GM19324 (cell line): ENCODE data around the gene RUNX2.

Source experiments
- ATAC-seq: cut with Tn5 transposase; IDR thresholded peaks from one replicate; pipeline ENCODE4 v1.9.1; 2021; ENCODE audit warnings: mild to moderate bottlenecking, moderate library complexity; ENCODE audit not compliant: unreplicated experiment, low FRiP score

RUNX2 gene

DNA sequence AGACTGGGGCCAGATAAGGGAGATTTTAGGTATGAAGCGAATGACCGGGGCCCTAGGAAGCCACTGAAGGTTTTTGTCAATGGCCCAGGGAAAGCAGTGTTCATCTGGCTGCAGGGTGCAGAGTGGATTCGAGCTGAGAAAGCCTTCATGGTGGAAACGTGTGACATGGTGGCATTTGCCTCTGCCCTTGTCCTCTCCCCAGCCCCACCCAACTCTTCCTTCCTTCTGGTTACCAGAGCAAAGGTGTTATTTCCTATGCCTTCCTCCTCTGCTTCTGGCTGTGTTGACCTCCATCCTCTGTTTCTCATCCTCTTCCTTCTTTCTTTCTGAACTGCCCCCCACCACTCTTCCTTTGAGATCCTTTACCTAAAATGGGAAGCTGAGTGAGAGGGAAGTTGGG, 244.7 kb downstream of the RUNX2 start:
- ATAC-seq = no peak

DNA sequence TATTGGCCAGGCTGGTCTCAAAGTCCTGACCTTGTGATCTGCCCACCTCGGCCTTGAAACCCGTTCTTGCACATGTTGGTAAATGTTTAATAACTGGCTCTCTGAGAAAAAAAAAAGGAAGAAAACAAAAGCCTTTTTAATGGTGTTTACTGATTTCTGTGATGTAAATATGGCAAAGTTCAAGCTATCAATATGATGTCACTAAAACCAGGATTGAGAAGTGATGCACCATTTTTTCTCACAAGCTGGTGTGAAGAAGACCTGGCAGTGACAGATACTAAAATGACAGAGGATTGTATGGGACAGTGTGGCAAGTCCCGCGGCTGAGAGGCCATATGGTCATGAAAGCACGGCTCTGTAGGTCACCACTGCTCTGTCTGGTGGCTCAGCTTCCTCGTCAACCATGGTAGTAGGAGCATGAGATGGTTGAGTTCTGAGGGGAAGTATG, 245.9 kb downstream of the RUNX2 start:
- no peak for ATAC-seq

DNA sequence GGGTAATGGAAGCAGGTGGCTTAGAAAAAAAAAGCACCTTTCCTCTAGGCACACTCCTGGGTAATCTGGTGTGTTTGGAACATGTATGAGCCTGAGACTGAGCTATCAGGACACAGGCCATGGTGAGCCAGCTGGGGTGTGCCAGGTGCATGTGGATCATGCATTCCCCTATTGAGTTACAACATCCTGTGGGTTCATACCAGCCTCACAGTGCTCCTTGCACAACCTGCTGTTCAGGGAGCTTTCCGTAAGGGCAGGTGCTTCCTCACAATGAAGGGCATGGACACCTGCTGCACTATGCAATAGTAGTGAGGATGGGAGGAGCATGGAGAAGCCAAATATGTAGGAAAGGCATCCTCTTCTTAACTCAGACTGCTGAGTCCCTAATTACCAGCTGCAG, 246.8 kb downstream of the RUNX2 start:
- ATAC-seq = no peak

DNA sequence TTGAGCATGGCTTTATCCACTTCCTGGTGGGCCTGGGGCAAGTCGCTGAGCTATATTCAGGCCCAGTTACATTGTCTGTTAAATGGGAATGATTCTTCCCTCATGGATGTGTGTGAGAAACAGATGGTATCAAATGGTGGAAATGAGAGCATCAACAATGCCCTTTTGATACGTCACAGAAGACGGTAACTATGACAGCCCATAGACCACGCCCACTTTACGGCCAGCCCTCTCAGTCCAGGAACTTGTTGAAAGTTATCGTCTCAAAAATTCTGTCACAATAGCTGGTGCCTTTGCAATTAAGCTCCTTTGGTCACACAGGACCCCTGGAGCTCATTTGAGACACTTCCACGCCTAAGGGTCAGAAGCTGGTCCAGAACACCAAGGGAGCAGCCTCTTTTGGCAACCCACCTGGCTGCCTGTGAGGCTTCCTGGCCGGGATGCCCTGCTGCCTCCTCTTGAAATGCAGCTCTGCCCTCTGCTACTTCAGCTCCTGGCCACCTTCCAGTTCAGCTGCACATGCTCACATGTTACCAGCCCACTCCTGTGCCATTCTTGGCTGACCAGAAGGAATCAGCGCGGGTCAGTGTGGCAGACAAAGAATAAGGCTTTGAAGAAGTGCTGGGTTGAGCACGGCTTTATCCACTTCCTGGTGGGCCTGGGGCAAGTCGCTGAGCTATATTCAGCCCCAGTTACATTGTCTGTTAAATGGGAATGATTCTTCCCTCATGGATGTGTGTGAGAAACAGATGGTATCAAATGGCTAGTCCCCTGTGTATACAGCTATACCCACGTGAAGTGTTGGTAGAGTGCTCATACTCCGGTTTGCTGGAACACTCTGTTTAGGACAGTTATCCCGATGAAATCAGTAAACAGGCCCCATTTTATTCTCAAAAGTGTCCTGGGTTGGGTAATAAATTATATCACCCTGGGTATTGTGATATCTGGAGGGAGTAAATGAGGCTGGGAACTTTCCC, 248.8 kb downstream of the RUNX2 start:
- ATAC-seq = no peak

DNA sequence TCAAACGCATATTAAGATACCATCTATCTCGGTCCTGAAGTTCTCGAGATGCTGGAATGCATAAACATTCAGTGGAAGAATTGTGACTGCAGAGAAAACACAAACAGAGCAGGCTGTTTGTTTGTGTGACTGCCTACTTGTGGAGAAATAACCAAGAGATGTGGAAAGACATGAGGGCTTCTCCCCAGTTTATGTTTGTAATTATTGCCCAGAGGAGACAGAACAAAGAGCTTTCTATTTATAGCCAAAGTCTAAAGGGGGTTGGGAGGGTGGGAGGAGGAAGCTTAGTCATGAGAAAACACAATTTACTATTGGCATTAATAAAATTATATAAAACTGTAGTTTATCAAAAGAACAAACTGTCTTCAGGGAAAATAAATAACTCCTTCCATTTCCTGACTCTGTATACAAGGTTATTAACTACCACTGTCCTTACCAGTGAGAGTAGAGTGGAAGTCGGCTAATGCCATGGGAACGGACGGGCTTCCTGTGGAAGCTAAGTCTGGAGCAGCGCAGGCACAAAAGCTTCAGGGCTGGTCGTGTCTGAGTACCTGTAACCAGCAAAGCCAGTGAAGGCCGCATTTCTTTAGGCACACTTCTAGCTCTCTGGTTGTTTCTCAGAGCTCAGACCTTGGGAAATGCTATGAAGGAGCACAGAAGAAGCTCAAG, 249.8 kb downstream of the RUNX2 start:
- no peak for ATAC-seq

DNA sequence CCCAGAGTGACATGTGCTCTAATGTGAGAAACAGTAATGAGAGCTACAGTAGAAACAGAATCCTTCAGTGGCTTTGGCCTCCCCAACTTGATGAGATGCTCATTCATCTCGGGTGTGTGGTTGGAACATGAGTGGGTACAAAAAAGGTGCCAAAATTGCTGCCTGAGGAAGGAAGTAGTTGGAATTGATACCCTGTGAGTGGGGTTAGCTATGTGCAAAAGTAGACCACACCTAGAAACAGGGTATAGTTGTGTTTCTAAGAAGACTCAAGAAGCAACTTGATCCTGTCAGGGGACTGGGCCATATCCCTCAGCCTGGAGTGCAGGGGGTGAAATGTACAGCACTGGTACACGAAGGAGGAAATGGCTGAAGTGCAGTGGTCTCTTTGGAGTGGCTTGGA, 256.0 kb downstream of the RUNX2 start:
- ATAC-seq = no peak

DNA sequence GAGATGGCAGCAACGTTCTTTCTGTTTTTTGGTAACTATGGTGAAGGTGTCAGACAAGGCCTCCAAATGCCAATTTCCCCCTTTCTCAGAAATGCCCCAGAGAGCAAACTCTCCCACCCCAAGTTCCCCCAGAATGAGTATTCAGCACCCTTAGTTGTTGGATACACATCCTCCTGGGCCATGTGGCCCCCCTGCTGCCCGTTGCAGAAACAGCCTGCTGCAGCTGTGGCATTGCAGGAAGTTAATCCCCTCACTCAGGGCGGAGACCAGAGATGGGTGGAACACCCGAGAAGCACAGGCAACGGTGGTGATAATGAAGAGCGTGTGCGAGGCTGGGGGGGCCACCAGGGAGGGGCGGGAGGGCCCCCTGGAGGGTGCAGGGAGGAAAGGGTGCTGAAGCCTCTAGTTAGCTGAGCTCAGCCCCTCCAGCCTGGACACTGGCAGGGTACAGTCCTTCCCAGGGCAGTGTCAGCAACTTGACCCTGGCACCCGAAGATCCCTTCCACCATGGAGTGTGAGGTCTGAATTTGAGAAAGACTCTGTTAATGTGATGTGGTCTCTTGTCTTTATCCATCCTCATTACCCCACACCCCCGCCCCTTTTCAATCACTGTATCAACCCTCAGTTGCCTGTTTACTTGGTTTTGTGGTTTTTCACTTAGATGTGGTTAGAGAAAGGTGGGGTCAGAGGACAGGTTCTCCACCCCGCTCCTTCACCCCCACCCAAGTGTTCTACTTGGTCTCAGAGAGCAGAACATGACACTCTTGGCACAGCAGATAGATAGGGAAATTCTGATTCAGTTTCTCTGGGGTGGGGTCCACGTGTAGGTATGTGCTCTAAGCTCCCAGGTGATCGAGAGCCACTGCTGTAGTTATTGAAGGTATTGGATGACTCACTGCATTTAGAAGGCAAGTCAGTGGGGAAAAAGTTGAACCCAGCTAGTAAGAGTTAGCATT, 258.4 kb downstream of the RUNX2 start:
- no peak for ATAC-seq

DNA sequence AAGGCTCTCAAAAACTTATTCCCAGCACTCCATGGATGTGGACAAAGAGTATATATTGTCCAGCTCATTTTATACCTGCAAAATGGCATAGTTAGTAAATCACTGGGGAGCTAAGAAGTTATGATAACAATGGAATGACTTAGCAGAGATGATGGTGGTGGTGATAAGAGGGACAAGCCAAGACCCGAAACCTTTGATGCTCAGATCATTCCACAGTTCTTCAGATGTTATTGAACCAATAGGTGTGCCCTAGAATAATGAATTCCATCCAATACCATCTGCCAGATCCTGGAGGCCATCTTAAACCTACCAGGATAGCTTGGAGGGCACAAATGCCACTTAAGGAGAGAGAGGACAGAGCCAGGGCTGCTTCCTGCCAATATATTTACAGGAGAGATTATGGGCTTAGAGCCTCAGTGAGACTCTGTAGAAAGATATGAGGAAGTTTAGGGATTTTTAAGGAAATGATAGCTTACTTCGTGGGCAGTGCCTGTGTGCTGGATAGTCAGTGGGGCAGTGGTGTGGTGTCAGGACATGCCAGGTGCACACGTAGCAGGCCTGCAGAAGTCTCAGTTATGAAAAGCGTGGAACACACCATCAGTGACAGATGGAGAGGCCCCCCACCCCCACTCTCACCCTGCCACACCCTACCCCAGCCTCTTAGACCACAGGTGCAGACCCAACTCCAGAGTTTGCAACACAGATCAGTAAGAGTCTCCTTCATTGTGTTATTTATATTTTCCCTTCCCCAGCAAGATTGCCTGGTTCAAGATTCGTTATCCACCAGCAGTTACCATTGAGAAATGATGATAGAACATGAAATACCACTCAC, 259.3 kb downstream of the RUNX2 start:
- no peak for ATAC-seq

DNA sequence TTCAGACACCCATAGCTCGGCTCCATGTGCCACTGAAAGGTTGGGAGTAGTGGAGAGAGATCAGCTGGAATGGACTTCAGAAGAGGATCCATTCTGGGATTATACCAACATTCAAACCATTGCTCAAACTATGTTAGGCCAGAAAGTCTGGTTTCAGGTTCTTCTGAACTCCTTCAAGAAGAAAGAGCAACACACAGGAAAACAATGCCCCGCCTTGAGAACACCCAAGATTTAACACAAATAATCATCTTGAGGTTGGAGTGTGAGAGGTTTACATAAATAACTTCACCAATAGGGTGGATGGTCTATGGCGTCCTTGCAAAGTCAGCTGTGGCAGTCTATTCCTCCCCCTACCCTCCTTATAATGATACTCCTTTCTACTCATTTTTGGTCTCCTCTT, 261.2 kb downstream of the RUNX2 start:
- no peak for ATAC-seq

DNA sequence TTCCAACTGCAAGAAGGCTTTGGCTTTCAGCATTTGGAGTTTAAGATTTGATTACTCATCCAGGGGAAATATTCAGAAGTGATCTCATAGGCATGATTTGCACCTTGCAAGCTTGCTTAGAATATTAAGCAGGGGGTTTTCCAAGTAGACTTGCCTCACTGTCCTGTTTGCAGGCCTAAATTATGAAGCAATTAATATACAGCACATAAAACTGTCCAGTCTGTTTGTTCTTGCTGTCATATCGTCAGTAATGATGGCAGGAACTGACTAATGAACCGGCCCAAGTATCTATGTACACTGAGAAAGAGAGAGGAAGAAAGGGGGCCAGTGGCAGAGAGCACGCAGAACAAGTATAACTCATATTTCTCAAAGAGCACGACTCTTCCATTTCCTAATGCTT, 262.1 kb downstream of the RUNX2 start:
- no peak for ATAC-seq

DNA sequence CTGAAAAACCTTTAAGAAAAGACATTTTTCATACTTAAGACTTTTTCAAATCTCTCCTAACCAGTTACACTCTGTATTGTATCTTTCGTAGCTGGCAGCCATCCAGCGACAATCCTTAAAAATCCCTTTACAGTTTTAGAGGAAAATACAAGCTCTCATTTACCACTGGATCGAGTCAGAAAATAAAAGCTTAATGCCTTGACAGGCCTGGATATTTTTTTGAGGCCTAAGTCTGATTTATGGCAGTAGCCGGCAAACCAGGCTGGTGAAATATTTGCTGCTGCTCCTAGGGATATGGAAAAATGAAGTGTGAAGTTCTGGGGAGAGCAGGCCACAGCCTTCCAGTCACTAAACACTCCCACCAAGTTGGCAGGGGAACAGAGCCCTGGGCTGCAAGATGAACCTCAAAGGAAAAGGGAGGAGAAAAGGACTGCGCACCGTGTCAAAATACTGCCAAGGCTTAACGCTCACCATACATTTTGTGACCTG, 262.6 kb downstream of the RUNX2 start:
- no peak for ATAC-seq

DNA sequence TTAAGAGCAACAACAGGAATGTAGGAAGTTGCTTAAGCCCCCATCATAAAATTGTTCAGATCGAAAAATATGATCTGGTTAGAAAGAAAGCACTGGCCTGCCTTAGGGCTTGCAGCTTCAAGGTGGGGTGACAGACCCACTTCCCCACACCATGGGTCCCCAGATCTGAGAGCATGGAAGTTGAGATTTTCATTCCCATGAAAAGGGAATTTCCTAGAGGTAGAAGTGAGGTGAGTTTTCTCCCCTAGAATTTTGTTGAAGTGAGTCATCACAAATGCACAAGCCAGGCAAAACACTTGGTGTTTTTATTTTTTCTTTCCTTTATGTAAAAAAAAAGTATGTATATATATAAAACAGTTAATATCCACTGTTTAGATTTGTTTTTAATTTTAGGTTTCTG, 263.2 kb downstream of the RUNX2 start:
- ATAC-seq = no peak

DNA sequence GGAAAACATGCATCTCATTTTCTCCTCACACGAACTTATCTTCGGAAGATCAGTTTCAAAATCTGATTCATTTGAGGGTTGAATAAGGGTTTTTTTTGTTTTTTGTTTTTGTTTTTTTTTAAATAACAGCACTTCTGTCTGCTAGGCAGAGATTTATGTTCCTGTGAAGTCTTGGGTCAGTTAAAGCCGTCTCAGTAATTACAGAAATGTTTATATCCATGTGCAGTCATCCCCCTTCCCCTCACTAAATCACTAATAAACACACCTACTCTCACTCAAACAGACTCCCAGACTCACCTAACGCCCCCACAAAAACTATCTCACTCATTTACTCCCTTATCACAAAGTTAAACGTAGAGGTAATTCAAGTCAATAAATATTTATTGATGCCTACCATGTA, 263.8 kb downstream of the RUNX2 start:
- ATAC-seq = no peak

DNA sequence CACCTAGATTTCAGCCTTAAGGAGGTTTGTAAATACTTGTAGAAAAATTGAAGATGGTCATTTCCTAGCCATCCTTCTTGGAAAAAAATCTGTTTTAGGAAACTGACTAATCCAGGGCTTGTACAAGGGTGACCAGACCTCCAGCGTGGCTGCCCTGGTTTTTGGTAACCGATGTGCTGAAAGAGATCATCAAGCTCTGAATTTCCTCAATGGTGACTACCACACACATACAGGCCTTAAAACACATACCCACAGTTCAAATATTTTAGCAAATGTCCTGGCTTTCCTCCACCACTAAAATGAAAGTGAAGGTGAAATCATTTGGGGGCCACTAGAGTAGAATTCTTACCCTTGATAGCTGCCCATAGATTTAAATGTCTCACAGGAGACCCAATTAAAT, 264.9 kb downstream of the RUNX2 start:
- no peak for ATAC-seq

DNA sequence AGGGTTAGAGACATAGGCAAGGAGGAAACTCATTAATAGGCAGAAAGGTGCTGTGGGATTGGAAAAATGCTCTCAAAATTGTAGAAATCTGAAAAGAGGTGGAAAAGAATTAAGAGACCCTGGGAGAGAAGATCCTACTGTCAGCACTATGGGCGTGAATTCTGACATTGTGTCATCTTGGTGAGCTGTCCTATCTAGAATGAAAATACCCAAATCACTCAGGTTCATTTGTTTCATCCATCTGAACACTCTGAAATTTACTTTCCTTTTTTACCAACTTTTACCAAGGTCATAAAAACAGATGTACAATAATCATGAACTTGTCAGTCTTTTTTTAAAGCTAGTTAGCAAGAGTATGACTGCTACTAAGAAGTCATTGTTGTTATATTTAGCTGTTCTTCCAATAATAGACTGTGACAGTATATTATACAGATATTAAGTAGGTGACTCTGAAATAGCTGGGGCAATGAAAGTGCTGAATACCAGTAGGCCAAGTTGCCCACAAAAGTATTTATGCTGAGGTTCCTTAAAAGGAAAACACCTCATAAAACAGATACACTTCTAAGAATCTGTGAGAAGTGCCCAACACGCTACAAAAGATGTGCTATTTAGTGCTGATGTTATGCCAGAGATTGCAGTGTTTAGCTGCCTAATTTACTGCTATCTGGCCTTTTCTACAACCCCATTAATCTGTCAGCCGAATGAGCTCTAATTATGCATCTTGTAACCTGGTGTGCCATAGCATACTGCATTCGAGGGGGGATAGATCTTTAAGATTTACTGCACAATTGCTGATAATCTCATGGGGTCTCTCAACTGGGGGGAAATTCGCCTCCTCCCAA, 267.1 kb downstream of the RUNX2 start:
- ATAC-seq = no peak

DNA sequence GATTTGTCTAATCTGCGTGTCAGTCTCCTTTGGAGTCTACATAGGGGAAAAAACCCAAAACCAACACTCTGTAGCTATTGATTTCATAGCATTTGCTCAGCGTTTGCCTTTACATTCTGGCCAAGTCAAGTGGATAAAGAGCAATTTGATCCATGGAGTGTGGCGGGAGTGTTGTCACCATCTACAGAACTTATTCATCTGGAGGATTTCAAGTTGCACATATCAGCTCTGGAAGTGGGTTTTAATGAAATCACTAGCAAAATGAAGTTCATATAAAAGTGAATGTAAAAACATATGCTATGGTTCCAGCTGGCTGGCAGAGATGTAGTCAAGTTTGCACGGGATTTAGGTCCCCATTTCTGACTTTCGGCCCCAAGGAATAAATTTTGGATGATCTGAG, 269.3 kb downstream of the RUNX2 start:
- no peak for ATAC-seq

DNA sequence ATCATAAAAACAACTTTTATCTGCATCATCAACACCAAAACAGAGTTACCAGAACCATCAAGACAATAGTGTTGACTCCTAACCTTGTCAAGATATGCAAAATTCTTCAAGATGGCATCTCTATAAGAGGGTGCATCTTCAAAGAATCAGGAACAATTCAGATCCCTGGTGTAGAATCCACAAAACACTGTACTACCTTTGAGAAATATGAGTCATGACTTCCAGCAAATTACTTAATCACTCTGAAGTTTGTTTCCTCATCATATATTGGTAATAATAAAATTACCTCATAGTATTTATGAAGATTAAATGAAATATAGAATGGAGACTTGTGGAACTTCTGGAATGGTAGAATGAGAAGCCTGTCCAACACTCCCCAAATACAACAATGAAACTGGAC, 270.9 kb downstream of the RUNX2 start:
- ATAC-seq = no peak

DNA sequence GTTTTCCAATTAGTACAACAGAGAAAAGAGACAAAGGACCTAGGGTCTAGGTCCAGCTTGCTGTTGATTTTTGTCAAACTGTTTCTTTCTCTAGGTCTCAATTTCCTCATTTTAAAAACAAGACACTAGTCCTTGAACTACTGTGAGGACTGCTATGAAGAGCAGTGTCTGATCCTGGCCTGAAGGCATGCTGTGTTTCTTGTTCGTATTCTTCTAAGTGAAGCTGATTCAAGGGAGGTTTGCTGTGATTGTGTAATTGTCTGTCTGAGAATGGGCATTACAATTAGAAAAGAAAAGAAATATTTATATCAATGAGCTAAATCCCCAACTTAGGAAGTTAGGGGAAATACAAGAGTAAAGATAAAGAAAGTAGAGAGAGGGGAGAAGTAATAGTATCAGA, 277.8 kb downstream of the RUNX2 start:
- ATAC-seq = no peak
